HG03039 (cell line): ENCODE measurements around the gene TMEM203.
A peak's percentile ranks its signal among the peaks of the same experiment; 100 is the strongest.
"Not testable (repeated sequence)": the region's sequence is repeated elsewhere in the genome, so short reads cannot be mapped to it uniquely, and the experiment has no call there.

Source experiments
- ATAC-seq: cut with Tn5 transposase; IDR thresholded peaks from one replicate; pipeline ENCODE4 v1.9.1; 2021; ENCODE audit warnings: mild to moderate bottlenecking, moderate library complexity; ENCODE audit not compliant: unreplicated experiment

Gene TMEM203

GRCh38 chr9:137205126-137206069 lies at the start of gene TMEM203, which contains the start of gene NDOR1:
Gene TMEM203, minus strand, starts transcription at chr9:137205648. Its CDS starts 234 bp downstream, at chr9:137205414.
Gene NDOR1, plus strand, starts transcription at chr9:137205700. Its CDS starts 78 bp downstream, at chr9:137205778.
- ATAC-seq = peak; percentile 42

- ATAC-seq = peak; percentile 73
Measured at GRCh38 chr9:137254624-137255447, 49.4 kb upstream of the TMEM203 start, which contains the start of gene NELFB. Gene NELFB, plus strand, starts transcription at chr9:137255327.

GRCh38 chr9:137253717-137254623 lies 48.5 kb upstream of the TMEM203 start:
- ATAC-seq = no peak

- ATAC-seq = no peak
Measured at GRCh38 chr9:137252555-137253506, 47.4 kb upstream of the TMEM203 start.

- no peak for ATAC-seq
Measured at GRCh38 chr9:137251490-137252268, 46.2 kb upstream of the TMEM203 start.

- no peak for ATAC-seq
Measured at GRCh38 chr9:137251194-137251461, 45.7 kb upstream of the TMEM203 start, which contains the start of gene STPG3. Gene STPG3, plus strand, starts transcription at chr9:137251286. Its CDS starts 1 bp downstream, at chr9:137251287.

- no peak for ATAC-seq
Measured at GRCh38 chr9:137250329-137251193, 45.1 kb upstream of the TMEM203 start.

GRCh38 chr9:137247916-137248175 lies 42.4 kb upstream of the TMEM203 start:
- ATAC-seq = no peak

- no peak for ATAC-seq
Measured at GRCh38 chr9:137247135-137247915, 41.9 kb upstream of the TMEM203 start.

- no peak for ATAC-seq
Measured at GRCh38 chr9:137245450-137246421, 40.3 kb upstream of the TMEM203 start.

GRCh38 chr9:137244486-137245449 lies 39.3 kb upstream of the TMEM203 start:
- no peak for ATAC-seq

- ATAC-seq = no peak
Measured at GRCh38 chr9:137243626-137244485, 38.4 kb upstream of the TMEM203 start.

- ATAC-seq = not testable (repeated sequence)
Measured at GRCh38 chr9:137243266-137243625, 37.8 kb upstream of the TMEM203 start.
